Measurements from ENCODE around the gene SMIM15.

Gene SMIM15

DNA sequence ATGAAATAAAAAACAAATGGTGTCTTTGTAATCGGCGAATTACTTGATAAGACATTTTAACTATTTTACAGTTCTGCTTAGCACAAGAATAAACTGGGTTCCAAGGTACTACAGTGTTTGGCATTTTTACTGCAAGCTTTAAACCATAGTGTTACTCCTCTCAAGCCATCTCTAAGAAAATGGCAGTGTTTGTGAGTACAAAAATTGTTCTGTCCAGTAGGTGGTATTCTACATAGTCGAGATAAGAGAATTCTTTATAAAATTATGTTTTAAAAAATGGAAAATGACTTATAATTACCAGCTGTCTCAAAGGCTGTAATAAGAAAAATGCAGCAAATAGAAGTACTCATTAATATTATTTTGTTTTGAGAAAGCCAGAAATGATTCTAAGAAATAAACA is 3.2 kb downstream of the SMIM15 start:
- no peak for DNase-seq

DNA sequence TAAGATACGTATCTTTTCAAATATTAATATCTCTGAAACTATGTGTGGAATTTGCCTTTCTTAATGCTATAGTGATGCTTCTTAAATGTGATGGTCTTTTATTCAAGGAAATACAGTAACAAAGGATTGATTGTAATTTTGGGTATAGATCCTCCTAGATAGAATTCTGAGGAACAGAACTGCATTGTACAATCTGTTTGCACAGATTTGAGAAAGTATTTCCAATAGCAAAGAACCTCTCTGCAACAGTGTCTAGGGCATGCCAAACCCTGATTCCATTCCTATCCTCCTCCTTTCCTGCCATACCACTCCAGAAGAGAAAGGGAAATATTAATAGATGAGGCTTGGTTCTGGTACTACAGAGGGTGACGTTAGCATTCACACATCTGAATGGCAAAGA is 10.4 kb downstream of the SMIM15 start:
- no peak for DNase-seq

DNA sequence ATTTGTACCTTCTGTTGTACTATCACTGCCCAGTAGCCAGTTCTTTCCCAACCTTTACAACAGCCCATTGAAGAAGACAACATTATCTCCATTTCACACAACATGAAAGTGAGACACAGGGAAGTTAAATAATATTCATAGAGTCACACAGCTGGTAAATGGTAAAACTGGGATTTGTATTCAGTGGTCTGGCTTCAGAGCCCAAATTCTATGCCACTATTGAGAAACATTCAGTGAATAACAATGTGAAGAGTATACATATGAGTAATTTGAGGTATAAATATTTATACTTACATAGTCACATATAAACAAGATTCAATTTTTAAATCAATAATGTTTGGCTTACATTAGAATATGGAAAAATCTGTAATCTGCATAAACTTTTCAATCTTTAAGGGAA is 13.8 kb downstream of the SMIM15 start:
- no peak for DNase-seq

DNA sequence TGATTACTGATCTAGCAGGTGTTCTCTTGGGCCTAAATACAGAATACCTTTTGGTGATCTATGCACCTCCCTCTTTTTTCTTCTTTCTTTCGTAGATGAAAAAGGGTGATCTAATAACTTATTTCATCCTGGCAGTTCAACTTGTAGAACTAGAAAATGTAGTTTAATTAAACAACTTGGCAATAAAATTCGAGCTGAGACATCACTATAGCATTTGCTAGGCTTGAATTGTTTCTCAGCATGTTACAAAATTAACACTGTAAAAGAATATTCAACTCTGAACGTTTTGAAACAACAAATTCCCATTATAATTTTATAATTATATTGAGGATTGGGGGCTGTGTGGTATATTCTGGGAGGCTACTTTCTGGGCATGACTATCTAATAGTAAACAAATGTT is 19.5 kb downstream of the SMIM15 start:
- no peak for DNase-seq

DNA sequence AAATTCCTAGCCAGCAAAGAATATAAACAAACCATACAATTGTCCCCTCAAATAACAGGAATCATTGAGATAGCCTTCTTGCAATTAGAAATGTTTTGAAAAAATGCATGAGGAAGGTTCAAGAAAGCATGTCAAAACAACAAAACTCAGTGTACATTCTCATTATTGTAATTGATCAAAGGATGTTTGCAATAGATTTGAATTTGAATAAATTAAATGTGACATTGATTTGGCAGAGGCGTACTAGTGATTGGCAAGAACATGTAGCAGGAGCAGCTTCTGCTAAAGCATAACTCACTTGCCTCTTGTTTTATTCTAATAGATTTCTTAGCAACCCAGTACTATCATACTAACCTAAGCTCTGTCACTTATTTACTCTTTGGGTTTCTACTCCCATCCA is 19.9 kb downstream of the SMIM15 start:
- no peak for DNase-seq

DNA sequence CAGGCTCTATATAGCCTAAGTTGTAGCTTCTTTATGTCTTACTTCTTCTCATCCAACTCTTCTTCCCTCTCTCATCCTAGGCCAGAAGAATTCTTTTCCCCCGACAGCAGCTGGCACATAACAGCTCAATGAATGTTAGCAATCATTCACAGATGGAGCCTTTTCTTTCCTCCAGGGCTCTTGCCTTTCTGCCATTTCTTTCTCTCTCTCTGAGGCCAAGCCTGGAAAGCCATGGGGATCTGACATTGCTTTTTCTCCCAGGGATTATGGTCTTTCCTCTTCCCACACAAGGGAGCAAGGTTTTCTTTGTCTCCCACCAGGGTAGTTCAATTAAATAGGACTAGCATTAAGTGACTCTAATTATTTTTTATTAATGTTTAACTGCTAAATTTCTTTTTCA is 20.5 kb downstream of the SMIM15 start:
- DNase-seq = no peak

DNA sequence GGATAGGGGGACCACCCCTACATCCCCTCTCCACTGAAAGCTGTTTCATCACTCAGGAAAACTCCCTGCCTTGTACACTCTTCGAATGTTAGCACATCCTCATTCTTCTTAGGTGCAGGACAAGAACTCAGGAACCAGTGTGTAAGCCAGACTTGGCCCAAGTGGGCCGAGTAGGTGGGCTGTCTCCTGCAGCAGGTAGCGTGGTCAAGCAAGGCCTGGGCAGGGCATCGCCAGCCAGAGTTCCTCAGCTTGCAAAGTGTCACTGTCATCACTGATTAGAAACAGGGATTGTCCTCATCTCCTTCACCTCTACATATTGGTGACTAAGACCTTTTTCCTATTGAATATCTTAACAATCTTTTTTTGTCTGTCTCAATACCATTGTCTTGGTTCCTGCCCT is 22.3 kb downstream of the SMIM15 start:
- no peak for DNase-seq

DNA sequence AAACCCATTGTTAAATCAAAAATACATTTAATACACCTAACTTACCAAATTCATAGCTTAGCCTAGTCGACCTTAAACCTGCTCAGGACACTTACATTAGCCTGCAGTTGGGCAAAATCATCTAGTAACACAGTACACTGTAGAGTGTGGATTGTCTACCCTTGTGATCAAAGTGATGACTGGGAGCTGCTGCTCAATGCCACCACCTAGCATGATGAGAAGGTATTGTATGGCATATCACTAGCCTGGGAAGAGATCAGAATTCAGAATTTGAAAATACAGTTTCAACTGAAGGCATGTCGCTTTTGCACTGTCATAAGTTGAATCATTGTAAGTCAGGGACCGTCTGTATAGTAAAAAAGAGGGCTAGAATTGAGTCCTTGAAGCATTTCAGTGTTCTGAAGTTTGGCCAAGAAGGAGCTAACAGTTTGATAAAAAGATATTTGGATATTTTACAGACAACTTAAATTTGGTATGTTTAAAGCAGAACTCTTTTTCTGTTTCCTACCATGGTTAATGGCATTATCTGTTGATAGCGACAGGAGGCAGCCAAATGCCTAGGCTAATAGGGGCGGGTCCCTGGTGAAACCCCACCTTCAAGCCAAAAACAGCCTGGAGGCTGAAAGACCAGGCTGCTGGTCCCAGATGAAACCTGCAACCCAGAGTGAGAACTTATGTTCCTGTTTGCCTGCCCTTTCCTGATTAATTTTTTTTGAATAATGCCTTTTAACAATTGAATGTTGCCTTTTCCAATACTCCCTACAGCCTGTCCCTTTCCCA is 23.0 kb downstream of the SMIM15 start:
- DNase-seq = peak; percentile 15 to 51

DNA sequence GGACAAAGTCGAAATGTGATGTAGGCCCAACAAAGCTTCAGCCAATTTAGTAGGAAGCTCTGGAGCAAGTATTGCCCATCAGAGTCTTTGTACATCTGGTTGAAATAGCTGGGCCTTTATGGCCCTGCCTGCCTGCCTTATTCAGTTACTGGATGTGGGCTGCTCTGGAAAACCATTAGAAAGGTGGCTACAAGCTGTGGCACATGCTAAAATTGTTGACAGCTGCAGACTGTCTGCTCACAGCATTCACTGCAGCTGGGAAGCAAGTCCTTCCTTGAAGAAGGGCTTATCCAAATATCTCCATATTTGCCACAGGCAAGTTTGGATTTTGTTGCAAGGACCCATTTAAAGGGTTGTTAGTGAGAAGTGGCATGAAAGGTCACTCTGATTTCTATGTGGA is 24.4 kb downstream of the SMIM15 start:
- DNase-seq = no peak

DNA sequence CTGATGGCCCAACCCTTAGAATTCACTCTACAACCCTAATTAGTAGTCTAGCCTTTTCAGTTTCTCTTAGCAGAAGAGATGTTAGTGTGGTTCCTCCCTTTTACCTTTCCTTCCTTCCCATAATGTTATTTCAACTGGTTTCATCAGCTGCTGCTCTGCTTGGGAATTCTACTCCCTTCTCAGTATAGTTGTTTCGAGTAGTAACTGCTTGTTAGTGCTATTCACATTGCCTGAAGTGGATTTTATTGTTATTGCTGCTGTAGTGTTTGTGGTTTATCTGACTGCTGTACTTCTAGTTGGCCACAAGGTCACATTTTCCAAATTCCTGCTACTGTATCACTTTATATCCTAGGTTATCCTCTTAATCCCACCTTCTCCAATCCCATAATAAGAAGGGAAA is 29.7 kb downstream of the SMIM15 start:
- DNase-seq = no peak

DNA sequence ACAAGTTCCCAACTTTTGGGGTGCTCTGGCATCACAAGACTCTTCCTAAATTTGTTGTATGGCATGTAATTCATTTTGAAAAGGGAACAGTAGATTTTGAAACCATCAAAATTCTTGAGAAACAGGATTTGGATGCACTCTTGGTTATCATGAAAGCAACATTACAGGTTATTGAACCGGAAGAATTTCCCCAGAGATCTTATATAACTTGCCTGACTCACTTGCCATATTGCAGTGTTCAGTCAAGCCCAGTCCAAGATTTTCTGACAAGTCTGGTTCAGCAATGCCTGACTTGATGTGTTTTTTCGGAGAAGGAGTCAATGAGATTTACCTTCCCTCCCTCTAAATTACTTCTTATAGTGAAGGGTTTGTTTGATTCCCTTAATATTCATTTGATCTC is 32.0 kb downstream of the SMIM15 start:
- no peak for DNase-seq

DNA sequence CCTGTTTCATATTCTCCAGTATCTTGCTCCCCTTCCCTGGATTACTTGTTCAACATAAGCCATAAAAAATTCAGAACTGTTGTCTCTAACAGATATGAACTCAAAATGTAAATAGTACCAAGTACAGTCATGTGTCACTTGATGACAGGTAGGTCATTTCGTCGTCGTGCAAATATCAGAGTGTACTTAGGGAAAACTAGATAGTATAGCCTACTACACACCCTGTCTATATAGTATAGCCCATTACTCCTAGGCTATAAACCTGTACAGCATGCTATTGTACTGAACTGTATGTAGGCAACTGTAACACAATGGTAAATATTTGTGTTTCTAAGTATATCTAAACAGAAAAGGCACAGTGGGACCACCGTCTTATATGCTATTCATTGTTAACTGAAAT is 39.1 kb downstream of the SMIM15 start:
- DNase-seq = no peak

DNA sequence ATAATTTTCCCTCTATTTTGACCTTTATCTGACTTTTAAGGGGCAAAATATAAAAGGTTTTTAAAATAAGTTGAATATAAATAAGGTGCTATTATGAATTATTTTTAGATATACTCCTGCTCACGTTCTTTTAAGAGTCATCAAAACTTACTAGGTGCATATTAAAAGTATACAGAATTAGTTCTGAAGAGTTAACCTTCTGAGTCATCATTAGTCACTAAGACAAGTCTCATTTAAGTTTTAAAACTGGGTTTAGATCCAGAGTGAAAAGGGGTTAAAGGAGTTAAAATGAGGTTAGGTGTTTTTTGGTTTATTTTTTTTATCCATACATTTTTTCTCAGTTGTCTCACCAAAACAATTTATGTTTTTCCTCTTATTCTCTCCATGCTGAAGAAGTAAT is 41.7 kb downstream of the SMIM15 start:
- no peak for DNase-seq

DNA sequence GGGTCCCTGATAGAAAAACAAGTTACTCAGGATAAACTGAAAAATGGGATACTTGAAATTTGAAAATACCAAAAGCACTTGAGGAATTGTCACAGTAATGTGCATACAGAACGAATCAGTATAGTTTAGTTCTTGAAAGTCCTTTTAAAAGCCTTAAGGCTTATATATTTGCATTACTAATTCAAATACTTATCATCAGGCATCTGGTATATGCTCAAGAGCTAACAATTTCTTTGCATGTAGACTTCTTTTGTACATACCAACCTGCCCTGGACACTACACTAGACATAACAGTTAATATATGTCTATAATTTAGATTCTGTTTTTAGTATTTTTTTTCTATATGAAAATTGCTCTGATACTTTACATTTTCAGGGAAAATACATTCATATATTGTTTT is 43.2 kb downstream of the SMIM15 start:
- DNase-seq = no peak

DNA sequence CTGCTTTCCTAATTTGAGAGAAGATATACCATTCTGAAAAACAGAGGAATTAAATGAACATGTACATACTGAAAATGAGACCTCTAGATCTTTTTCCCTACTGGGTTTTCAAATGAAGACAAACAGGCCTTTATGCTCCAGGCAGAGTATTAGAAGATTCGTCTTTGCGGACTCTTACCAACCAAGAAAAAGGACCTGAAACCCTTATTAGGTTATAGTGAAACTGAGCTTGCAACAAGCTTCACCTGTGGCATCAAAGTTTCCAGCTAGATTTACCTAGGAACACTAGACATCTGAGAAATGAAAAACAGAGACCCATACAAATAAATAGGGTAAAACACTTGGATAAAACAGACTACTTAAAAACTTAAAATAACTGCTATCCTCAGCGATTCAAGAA is 46.3 kb downstream of the SMIM15 start:
- DNase-seq = no peak

DNA sequence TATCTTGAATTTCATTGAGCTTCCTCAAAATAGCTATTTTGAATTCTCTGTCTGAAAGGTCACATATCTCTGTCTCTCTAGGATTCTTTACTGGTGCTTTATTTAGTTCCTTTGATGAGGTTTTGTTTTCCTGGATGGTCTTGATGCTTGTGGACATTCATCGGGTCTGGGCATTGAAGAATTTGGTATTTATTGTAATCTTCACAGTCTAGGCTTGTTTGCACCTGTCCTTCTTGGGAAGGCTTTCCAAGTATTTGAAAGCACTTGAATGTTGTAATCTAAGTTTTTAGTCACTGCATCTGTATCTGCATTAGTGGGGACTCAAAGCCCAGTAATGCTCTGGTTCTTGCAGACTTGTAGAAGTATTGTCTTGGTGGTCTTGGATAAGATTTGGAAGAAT is 47.8 kb downstream of the SMIM15 start:
- no peak for DNase-seq
